Measurements from ENCODE around the gene TCF7. TPM values are rescaled to one million over a fixed set of nuclear protein-coding genes. Genes with fewer than 3 reads are reported as not detected.

The TCF7 gene
- total and polyA plus RNA-seq, 12 donors: 2.8 to 9.6 (median 6.3) TPM

- intact Hi-C loops (cut with DNase I): no loop called here
- peaks cover 0 to 28% of the 10 kb centered on the region in 2 donors for H3K4me1 ChIP-seq (replicated peaks in 1 of 2)
- H3K27ac ChIP-seq: no peak overlapping the region
- DNase-seq: no peak
- H3K4me3 ChIP-seq: no peak overlapping the region
- TF ChIP-seq CTCF (IDR thresholded peaks at IDR 0.05): no peak
- no peak for TF ChIP-seq POLR2A (IDR thresholded peaks at IDR 0.05)
- H3K36me3 ChIP-seq (replicated peaks in 1 of 2): peaks cover 0 to 25% of the 10 kb centered on the region in 2 donors
- no peaks in the 10 kb centered on the region for H3K27me3 ChIP-seq
- no peaks in the 10 kb centered on the region for H3K9me3 ChIP-seq (replicated peaks in 1 of 3)
- 86 to 100% (median 94%) methylated on average over 3 to 8 of the region's 8 CpGs for WGBS, 4 donors
These were observed 15.9 kb downstream of the TCF7 start for GRCh38 chr5:134130239-134130945.

- intact Hi-C loops (cut with DNase I): no loop called here
- Histone ChIP-seq H3K4me3 (no peak overlapping the region), H3K36me3 (replicated peaks in 1 of 2) (peaks cover 0 to 31% of the 10 kb centered on the region in 2 donors), H3K27me3 (no peaks in the 10 kb centered on the region), H3K4me1 (replicated peaks in 1 of 2) (peaks cover 0 to 23% of the 10 kb centered on the region in 2 donors), H3K9me3 (replicated peaks in 1 of 3) (no peaks in the 10 kb centered on the region), H3K27ac (no peak overlapping the region)
- no peak for DNase-seq
- TF ChIP-seq POLR2A (IDR thresholded peaks at IDR 0.05): no peak
- no peak for TF ChIP-seq CTCF (IDR thresholded peaks at IDR 0.05)
- WGBS, 4 donors: 83 to 88% (median 85%) methylated on average over 1 to 3 of the region's 3 CpGs
These were observed 16.7 kb downstream of the TCF7 start for GRCh38 chr5:134131165-134131564.

- Histone ChIP-seq H3K27ac (no peak overlapping the region), H3K4me3 (no peak overlapping the region), H3K27me3 (no peaks in the 10 kb centered on the region), H3K9me3 (replicated peaks in 1 of 3) (no peaks in the 10 kb centered on the region), H3K4me1 (replicated peaks in 1 of 2) (peaks cover 0 to 23% of the 10 kb centered on the region in 2 donors), H3K36me3 (replicated peaks in 1 of 2) (peaks cover 0 to 37% of the 10 kb centered on the region in 2 donors)
- WGBS, 4 donors: 91 to 96% (median 94%) methylated on average over 4 to 7 of the region's 7 CpGs
- intact Hi-C loops (cut with DNase I): no loop called here
- no peak for DNase-seq
- TF ChIP-seq POLR2A (IDR thresholded peaks at IDR 0.05) (no peak), CTCF (IDR thresholded peaks at IDR 0.05) (no peak)
These were observed 17.3 kb downstream of the TCF7 start for GRCh38 chr5:134131578-134132350.

- peak in 1 of 7 donors; percentile 4 for DNase-seq
- whole genome bisulfite sequencing, 4 donors: 76 to 87% (median 82%) methylated on average over 8 to 16 of the region's 16 CpGs
- Histone ChIP-seq H3K36me3 (replicated peaks in 1 of 2) (peaks cover 0 to 40% of the 10 kb centered on the region in 2 donors), H3K4me1 (replicated peaks in 1 of 2) (peaks cover 0 to 21% of the 10 kb centered on the region in 2 donors), H3K9me3 (replicated peaks in 1 of 3) (no peaks in the 10 kb centered on the region), H3K4me3 (no peak overlapping the region), H3K27ac (no peak overlapping the region), H3K27me3 (no peaks in the 10 kb centered on the region)
- TF ChIP-seq CTCF (IDR thresholded peaks at IDR 0.05): no peak
- TF ChIP-seq POLR2A (IDR thresholded peaks at IDR 0.05): no peak
- intact Hi-C loops (cut with DNase I): no loop called here
These were observed 18.1 kb downstream of the TCF7 start for GRCh38 chr5:134132372-134133187.
